Measurements from ENCODE around the gene PGBD2.
"Not testable (repeated sequence)": the region's sequence is repeated elsewhere in the genome, so short reads cannot be mapped to it uniquely, and the experiment has no call there.

Gene PGBD2

DNA sequence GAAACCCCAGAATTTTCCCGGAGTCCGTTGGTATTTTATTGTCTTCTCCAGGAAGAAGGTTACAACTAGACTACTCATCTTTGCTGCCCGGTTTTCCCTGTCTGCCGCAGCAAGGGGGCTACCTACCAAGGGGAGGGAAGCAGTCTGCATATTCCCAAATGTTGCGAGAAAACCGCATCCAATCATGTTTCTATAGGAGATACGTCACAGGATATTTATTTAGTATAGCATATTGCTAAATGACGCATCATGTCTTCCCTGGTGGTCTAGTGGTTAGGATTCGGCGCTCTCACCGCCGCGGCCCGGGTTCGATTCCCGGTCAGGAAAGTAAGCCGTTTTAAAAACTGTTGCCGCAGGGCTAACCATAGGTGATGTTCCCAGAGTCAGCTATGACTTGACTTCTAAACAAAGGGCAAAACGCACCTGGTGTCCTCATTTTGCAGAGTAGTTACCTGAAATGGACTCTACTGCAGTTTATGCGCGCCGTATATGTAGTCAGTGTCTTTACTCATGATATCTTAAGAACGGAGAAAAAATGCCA lies 32.0 kb upstream of the PGBD2 start:
- Mint-ChIP-seq H3K27me3 (peaks cover 8% of the 10 kb centered on the region), H3K4me3 (peak overlapping the region; percentile 93), H3K4me1 (ENCODE audit: low read depth) (peaks cover 25% of the 10 kb centered on the region), H3K27ac (peak overlapping the region; percentile 94), H3K9me3 (no peaks in the 10 kb centered on the region), H3K36me3 (ENCODE audit: low read depth) (peaks cover 8% of the 10 kb centered on the region)

- no peak overlapping the region for H3K4me3 Mint-ChIP-seq
- no peaks in the 10 kb centered on the region for H3K9me3 Mint-ChIP-seq
- H3K4me1 Mint-ChIP-seq (ENCODE audit: low read depth), result no peaks in the 10 kb centered on the region
- H3K36me3 Mint-ChIP-seq (ENCODE audit: low read depth), result no peaks in the 10 kb centered on the region
- H3K27ac Mint-ChIP-seq, result no peak overlapping the region
- H3K27me3 Mint-ChIP-seq, result no peaks in the 10 kb centered on the region
Measured at GRCh38 chr1:248881261-248881660, 24.8 kb upstream of the PGBD2 start.

DNA sequence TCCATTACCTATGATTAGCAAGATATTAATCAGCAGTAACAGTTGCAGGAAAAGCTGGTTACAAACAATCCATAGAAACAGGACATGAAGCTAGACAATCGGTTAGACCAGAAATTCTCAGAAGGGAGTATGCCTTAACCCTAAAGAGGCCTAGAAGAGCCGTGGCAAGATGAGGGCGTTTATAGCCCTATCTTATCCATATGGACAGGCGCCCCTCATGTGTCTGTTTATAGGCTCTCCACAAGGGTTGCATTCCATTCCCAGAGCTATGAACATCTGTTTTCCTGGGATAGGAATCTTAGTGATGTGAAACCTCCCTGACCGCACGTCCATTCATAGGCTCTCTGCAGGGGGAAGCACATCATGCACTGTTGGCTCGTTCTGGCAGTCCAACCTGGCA lies 23.6 kb upstream of the PGBD2 start:
- H3K9me3 Mint-ChIP-seq; H3K4me3 Mint-ChIP-seq; H3K27ac Mint-ChIP-seq; H3K4me1 Mint-ChIP-seq (ENCODE audit: low read depth); H3K27me3 Mint-ChIP-seq; H3K36me3 Mint-ChIP-seq (ENCODE audit: low read depth): not testable (repeated sequence)

DNA sequence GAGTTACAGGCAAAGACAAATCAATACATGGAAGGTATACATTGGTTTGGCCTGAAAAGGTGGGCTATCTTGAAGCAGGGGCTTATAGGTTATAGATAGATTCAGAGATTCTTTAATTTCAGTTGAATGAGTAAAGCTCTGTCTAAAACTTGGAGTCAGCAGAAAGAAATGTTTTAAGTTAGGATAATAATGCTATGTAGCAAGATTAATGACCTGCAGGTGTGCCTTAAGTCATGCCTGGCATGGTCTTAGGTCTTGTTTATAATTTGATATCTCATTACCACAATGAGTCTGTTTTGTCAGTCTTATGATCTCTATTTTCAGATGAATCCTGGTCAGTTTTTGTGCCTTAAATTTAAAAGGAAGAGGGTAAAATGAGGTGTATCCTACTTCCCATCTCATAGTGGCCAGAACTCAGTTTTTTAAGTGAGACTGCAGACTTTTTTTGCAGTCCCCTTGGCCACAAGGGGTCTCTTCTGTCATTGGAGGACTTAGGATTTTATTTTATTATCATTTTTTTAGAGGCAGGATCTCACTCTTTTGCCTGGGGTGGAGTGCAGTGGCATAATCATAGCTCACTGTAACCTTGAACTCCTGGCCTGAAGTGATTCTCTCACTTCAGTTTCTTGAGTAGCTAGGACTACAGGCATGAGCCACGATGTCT lies 21.3 kb upstream of the PGBD2 start:
- Mint-ChIP-seq H3K9me3 (no peaks in the 10 kb centered on the region), H3K27ac (no peak overlapping the region), H3K4me3 (no peak overlapping the region), H3K4me1 (ENCODE audit: low read depth) (no peaks in the 10 kb centered on the region), H3K27me3 (no peaks in the 10 kb centered on the region), H3K36me3 (ENCODE audit: low read depth) (no peaks in the 10 kb centered on the region)

DNA sequence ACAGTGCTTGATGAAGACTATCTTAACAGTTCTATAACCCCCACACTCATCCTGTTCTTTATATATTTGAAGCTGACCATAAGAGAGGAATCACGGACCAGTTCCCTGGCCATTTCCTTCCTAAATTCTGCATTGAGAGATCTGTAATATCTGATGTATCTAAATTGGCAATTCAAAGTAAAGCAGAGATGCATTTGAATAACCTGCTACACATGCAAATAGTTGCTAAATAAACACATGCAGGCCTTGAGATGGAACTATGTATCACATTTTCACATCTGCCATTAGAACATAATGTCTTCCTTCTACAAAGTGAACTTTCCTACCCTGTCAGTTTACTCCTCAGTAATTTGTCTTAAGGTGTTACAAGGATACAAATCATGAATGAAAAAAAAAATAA lies 20.4 kb upstream of the PGBD2 start:
- H3K4me3 Mint-ChIP-seq, result no peak overlapping the region
- no peaks in the 10 kb centered on the region for H3K9me3 Mint-ChIP-seq
- no peaks in the 10 kb centered on the region for H3K36me3 Mint-ChIP-seq (ENCODE audit: low read depth)
- H3K4me1 Mint-ChIP-seq (ENCODE audit: low read depth), result no peaks in the 10 kb centered on the region
- peaks cover 3% of the 10 kb centered on the region for H3K27me3 Mint-ChIP-seq
- H3K27ac Mint-ChIP-seq, result no peak overlapping the region

- no peaks in the 10 kb centered on the region for H3K9me3 Mint-ChIP-seq
- H3K36me3 Mint-ChIP-seq (ENCODE audit: low read depth), result no peaks in the 10 kb centered on the region
- H3K4me3 Mint-ChIP-seq, result no peak overlapping the region
- peaks cover 7% of the 10 kb centered on the region for H3K27me3 Mint-ChIP-seq
- no peak overlapping the region for H3K27ac Mint-ChIP-seq
- no peaks in the 10 kb centered on the region for H3K4me1 Mint-ChIP-seq (ENCODE audit: low read depth)
Measured at GRCh38 chr1:248886237-248886895, 19.7 kb upstream of the PGBD2 start.

DNA sequence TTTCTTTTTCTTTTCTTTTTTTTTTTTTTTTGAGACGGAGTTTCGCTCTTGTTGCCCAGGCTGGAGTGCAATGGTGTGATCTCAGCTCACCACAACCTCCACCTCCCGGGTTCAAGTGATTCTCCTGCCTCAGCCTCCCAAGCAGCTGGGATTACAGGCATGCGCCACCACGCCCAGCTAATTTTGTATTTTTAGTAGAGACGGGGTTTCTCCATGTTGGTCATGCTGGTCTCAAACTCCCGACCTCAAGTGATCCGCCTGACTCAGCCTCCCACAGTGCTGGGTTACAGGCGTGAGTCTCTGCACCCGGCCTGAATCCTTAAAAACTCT lies 16.2 kb upstream of the PGBD2 start:
- H3K27ac Mint-ChIP-seq; H3K9me3 Mint-ChIP-seq; H3K36me3 Mint-ChIP-seq (ENCODE audit: low read depth); H3K4me1 Mint-ChIP-seq (ENCODE audit: low read depth); H3K4me3 Mint-ChIP-seq: not testable (repeated sequence)
- peaks cover 19% of the 10 kb centered on the region for H3K27me3 Mint-ChIP-seq

- Mint-ChIP-seq H3K4me3 (no peak overlapping the region), H3K9me3 (no peaks in the 10 kb centered on the region), H3K36me3 (ENCODE audit: low read depth) (no peaks in the 10 kb centered on the region), H3K27me3 (peaks cover 19% of the 10 kb centered on the region), H3K4me1 (ENCODE audit: low read depth) (no peaks in the 10 kb centered on the region), H3K27ac (no peak overlapping the region)
Measured at GRCh38 chr1:248890549-248891498, 15.2 kb upstream of the PGBD2 start.

GRCh38 chr1:248891758-248892157 lies 14.3 kb upstream of the PGBD2 start:
- H3K4me3 Mint-ChIP-seq, result no peak overlapping the region
- no peaks in the 10 kb centered on the region for H3K4me1 Mint-ChIP-seq (ENCODE audit: low read depth)
- H3K27me3 Mint-ChIP-seq, result peaks cover 19% of the 10 kb centered on the region
- no peaks in the 10 kb centered on the region for H3K9me3 Mint-ChIP-seq
- H3K36me3 Mint-ChIP-seq (ENCODE audit: low read depth), result no peaks in the 10 kb centered on the region
- no peak overlapping the region for H3K27ac Mint-ChIP-seq

DNA sequence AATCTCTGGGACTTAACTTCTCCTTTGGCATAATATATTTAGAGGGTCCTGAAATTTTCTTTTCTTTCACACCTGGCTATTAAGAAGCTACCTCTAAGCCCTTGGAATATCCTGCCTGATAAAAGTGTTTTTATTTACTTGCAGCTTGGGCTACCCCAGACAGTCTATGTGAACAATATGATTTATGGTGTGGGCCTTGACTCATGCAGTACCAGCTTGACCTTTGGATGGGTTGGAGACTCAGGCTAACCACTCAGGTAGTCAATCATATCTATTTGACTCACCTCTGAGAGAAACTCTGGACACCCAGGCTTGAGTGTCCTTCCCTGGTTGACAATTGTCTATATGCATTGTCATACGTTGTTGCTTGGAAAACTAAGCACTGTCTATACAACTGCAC lies 13.4 kb upstream of the PGBD2 start:
- Mint-ChIP-seq H3K36me3 (ENCODE audit: low read depth) (no peaks in the 10 kb centered on the region), H3K4me1 (ENCODE audit: low read depth) (no peaks in the 10 kb centered on the region), H3K27me3 (peaks cover 19% of the 10 kb centered on the region), H3K9me3 (no peaks in the 10 kb centered on the region), H3K27ac (no peak overlapping the region), H3K4me3 (no peak overlapping the region)

DNA sequence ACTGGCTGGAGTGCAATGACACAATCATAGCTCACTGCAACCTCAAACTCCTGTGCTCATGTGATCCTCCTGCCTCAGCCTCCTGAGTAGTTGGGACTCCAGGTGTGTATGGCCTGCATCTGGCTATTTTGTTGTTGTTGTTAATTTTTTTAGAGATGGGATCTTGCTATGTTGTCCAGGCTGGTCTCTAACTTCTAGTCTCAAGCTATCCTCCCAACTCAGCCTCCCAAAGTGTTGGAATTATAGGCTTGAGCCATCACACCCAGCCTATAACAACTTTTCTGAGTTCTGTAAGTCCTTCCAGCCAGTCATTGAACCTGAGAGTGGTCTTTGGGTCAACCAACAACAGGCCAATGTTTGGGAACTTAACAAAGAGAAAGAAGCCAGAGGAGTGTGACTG lies 11.2 kb upstream of the PGBD2 start:
- Mint-ChIP-seq H3K27ac (no peak overlapping the region), H3K4me3 (no peak overlapping the region), H3K27me3 (peaks cover 34% of the 10 kb centered on the region), H3K9me3 (no peaks in the 10 kb centered on the region), H3K4me1 (ENCODE audit: low read depth) (no peaks in the 10 kb centered on the region), H3K36me3 (ENCODE audit: low read depth) (no peaks in the 10 kb centered on the region)

GRCh38 chr1:248897412-248898337 lies 8.4 kb upstream of the PGBD2 start:
- Mint-ChIP-seq H3K4me1 (ENCODE audit: low read depth) (no peaks in the 10 kb centered on the region), H3K27me3 (peaks cover 27% of the 10 kb centered on the region), H3K36me3 (ENCODE audit: low read depth) (no peaks in the 10 kb centered on the region), H3K27ac (no peak overlapping the region), H3K4me3 (no peak overlapping the region), H3K9me3 (no peaks in the 10 kb centered on the region)

DNA sequence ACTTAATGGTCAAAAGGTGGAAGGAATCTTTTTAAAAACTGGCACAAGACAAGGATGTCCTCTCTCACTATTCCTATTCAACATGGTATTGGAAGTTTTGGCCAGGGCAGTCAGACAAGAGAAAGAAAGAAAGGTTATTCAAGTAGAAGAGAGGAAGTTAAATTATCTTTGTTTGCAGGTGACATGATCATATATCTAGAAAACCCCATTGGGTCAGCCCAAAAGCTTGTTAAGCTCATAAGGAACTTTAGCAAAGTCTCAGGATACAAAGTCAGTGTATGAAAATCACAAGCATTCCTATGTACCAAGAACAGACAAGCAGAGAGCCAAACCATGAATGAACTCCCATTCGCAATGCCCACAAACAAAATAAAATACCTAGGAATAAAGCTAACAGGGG lies 5.4 kb upstream of the PGBD2 start:
- H3K36me3 Mint-ChIP-seq (ENCODE audit: low read depth), result no peaks in the 10 kb centered on the region
- H3K27me3 Mint-ChIP-seq, result peaks cover 15% of the 10 kb centered on the region
- no peaks in the 10 kb centered on the region for H3K9me3 Mint-ChIP-seq
- H3K27ac Mint-ChIP-seq, result no peak overlapping the region
- no peak overlapping the region for H3K4me3 Mint-ChIP-seq
- peaks cover 6% of the 10 kb centered on the region for H3K4me1 Mint-ChIP-seq (ENCODE audit: low read depth)

DNA sequence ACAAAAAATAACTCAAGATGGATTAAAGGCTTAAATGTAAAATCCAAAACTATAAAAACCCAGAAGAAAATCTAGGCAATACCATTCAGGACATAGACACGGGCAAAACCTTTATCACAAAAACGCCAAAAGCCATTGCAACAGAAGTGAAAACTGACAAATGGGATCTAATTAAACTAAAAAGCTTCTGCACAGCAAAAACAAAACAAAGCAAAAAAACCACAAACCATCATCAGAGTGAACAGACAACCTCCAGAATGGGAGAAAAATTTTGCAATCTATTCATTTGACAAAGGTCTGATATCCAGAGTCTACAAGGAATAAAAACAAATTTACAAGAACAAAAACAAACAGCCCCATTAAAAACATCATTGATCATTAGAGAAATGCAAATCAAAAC lies 4.5 kb upstream of the PGBD2 start:
- Mint-ChIP-seq H3K4me3 (no peak overlapping the region), H3K27ac (no peak overlapping the region), H3K9me3 (no peaks in the 10 kb centered on the region), H3K4me1 (ENCODE audit: low read depth) (peaks cover 9% of the 10 kb centered on the region), H3K36me3 (ENCODE audit: low read depth) (no peaks in the 10 kb centered on the region), H3K27me3 (peaks cover 15% of the 10 kb centered on the region)
